HCT116 (cell line): ENCODE measurements around the gene FRMD4A. TPM values are rescaled to one million over a fixed set of nuclear protein-coding genes. Genes with fewer than 3 reads are reported as not detected.

ENCODE experiments used
- ATAC-seq: fragments of 200-7000 bp; cut with Tn5 transposase; 2 replicates; pipeline ENCODE4 v1.9.1; 2020; ENCODE audit warnings: mild to moderate bottlenecking, moderate library complexity
- BruUV-seq: library from RNA; stranded (reverse); fragments of 400-500 nt; replicated peaks from 2 replicates; lab custom pipeline; 2021; lab: Mats Ljungman, UMichigan
- CTCF ChIA-PET: fragments of 300-600 bp; sonication (Branson Sonifier 250); formaldehyde crosslinking; loops from one replicate; lab custom pipeline; 2021; ENCODE audit warnings: antibody characterized with exemption; lab: Charles Lee
- POLR2A ChIA-PET: fragments of 300-600, 350-600 bp; sonication (Branson Sonifier 250); formaldehyde crosslinking; loops from one replicate; lab custom pipeline; 2021; ENCODE audit warnings: antibody characterized with exemption; lab: Charles Lee
- RAD21 ChIA-PET, 2 experiments: fragments of 300-600 bp; sonication (Branson Sonifier 250); formaldehyde crosslinking; loops; one replicate each; lab custom pipeline; 2023; ENCODE audit warnings: low total read pairs in 2 of 2; ENCODE audit not compliant: uncharacterized antibody in 2 of 2, unreplicated experiment in 2 of 2, low non-redundant PET in 1 of 2; lab: Charles Lee
- DNase-seq: peaks from one replicate; pipeline ENCODE4 v3.0.0-alpha.2; 2010; ENCODE audit warnings: low read depth, low spot score
- H2AFZ ChIP-seq: fragments of 200-600 bp; shearing (Covaris generic), sonication (generic); 2 replicates; pipeline ENCODE4 v1.6.1; 2017; ENCODE audit warnings: low read depth, mixed run types, mixed read lengths, antibody characterized with exemption, low read length; ENCODE audit not compliant: poor library complexity, severe bottlenecking
- H3K27ac ChIP-seq: 2 replicates; pipeline ENCODE4 v1.5.1; 2012; ENCODE audit warnings: low read depth, low read length
- H3K27me3 ChIP-seq: fragments of 200-600 bp; sonication (generic); 2 replicates; pipeline ENCODE4 v1.6.1; 2016; ENCODE audit warnings: mixed run types, low read length, mixed read lengths; ENCODE audit not compliant: insufficient read depth
- H3K36me3 ChIP-seq, 2 experiments: fragments of 200-500 bp in 1 of 2; fragments of 200-600 bp in 1 of 2; sonication (Bioruptor generic) in 1 of 2; sonication (generic) in 1 of 2; 2 replicates each; pipeline versions ENCODE4 v1.5.1 to v1.6.1; 2014 to 2016; ENCODE audit warnings: low read length in 2 of 2, inconsistent platforms in 1 of 2, mixed read lengths in 1 of 2, mixed run types in 1 of 2; ENCODE audit not compliant: insufficient read depth in 2 of 2, control insufficient read depth in 1 of 2
- H3K4me1 ChIP-seq, 2 experiments: fragments of 200-600 bp in 1 of 2; sonication (generic) in 1 of 2; 2 replicates each; pipeline versions ENCODE4 v1.5.1 to v1.6.1; 2012 to 2017; ENCODE audit warnings: low read length in 2 of 2, inconsistent platforms in 1 of 2, mild to moderate bottlenecking in 1 of 2, mixed read lengths in 1 of 2, mixed run types in 1 of 2, moderate library complexity in 1 of 2; ENCODE audit not compliant: insufficient read depth in 2 of 2, control insufficient read depth in 1 of 2
- H3K4me2 ChIP-seq: fragments of 200-600 bp; sonication (generic); 2 replicates; pipeline ENCODE4 v1.6.1; 2017; ENCODE audit warnings: mixed run types, low read length, mixed read lengths
- H3K4me3 ChIP-seq, 2 experiments: fragments of 200-600 bp in 1 of 2; sonication (generic) in 1 of 2; replicated peaks in 1 of 2; 2 replicates each; pipeline ENCODE4 v1.5.1; 2011 to 2016; ENCODE audit warnings: low read length in 2 of 2, control low read depth in 1 of 2, low read depth in 1 of 2, mild to moderate bottlenecking in 1 of 2, mixed read lengths in 1 of 2, mixed run types in 1 of 2
- H3K79me2 ChIP-seq: fragments of 200-600 bp; sonication (generic); 2 replicates; pipeline ENCODE4 v1.6.1; 2017; ENCODE audit warnings: mild to moderate bottlenecking, mixed run types, low read length, moderate library complexity, mixed read lengths; ENCODE audit not compliant: insufficient read depth
- H3K9ac ChIP-seq: fragments of 200-600 bp; sonication (generic); 2 replicates; pipeline ENCODE4 v1.6.1; 2016; ENCODE audit warnings: low read length, mixed read lengths
- H3K9me2 ChIP-seq: fragments of 200-600 bp; sonication (generic), shearing (Covaris generic); 2 replicates; pipeline ENCODE4 v1.6.1; 2017; ENCODE audit warnings: mixed run types, mild to moderate bottlenecking, moderate library complexity; ENCODE audit not compliant: insufficient read depth
- H3K9me3 ChIP-seq, 2 experiments: fragments of 200-500 bp in 1 of 2; fragments of 200-600 bp in 1 of 2; sonication (Bioruptor generic) in 1 of 2; sonication (generic) in 1 of 2; 2 replicates each; pipeline ENCODE4 v1.6.1; 2014 to 2017; ENCODE audit warnings: low read length in 2 of 2, mixed read lengths in 2 of 2, inconsistent platforms in 1 of 2, low read depth in 1 of 2, mild to moderate bottlenecking in 1 of 2, mixed run types in 1 of 2, moderate library complexity in 1 of 2; ENCODE audit not compliant: control insufficient read depth in 1 of 2, insufficient read depth in 1 of 2
- H4K20me1 ChIP-seq: fragments of 200-600 bp; sonication (generic), shearing (Covaris generic); 2 replicates; pipeline ENCODE4 v1.6.1; 2017; ENCODE audit warnings: mixed run types, mild to moderate bottlenecking, moderate library complexity; ENCODE audit not compliant: insufficient read depth
- ATF3 ChIP-seq: IDR thresholded peaks from 2 replicates; pipeline ENCODE4 v1.6.1; 2012
- CBX3 ChIP-seq: IDR thresholded peaks from 2 replicates; pipeline ENCODE4 v1.6.1; 2012; ENCODE audit warnings: low read depth
- CEBPB ChIP-seq: IDR thresholded peaks from 2 replicates; pipeline ENCODE4 v1.6.1; 2012; ENCODE audit warnings: low read depth
- CTCF ChIP-seq, 3 experiments: fragments of 200-600 bp in 1 of 3; sonication (generic) in 1 of 3; IDR thresholded peaks in 2 of 3; conservative IDR thresholded peaks in 1 of 3; 2 replicates each; pipeline ENCODE4 v1.5.1; 2012 to 2017; ENCODE audit warnings: low read depth in 2 of 3, low read length in 2 of 3, antibody characterized with exemption in 1 of 3, borderline replicate concordance in 1 of 3, control low read depth in 1 of 3, mild to moderate bottlenecking in 1 of 3, mixed read lengths in 1 of 3, mixed run types in 1 of 3, moderate library complexity in 1 of 3; ENCODE audit not compliant: insufficient read depth in 1 of 3
- ELF1 ChIP-seq: IDR thresholded peaks from 2 replicates; pipeline ENCODE4 v1.6.1; 2012; ENCODE audit warnings: low read depth, borderline replicate concordance
- EZH2 ChIP-seq: fragments of 200-600 bp; sonication (generic); IDR thresholded peaks from 2 replicates; pipeline ENCODE4 v1.6.1; 2017; ENCODE audit warnings: antibody characterized with exemption, mixed run types
- FOSL1 ChIP-seq: IDR thresholded peaks from 2 replicates; pipeline ENCODE4 v1.6.1; 2012; ENCODE audit warnings: low read depth
- JUND ChIP-seq: IDR thresholded peaks from 2 replicates; pipeline ENCODE4 v1.6.1; 2012
- POLR2A ChIP-seq: IDR thresholded peaks from 2 replicates; pipeline ENCODE4 v1.7.0; 2011; ENCODE audit warnings: borderline replicate concordance; ENCODE audit not compliant: insufficient read depth, insufficient read length; ENCODE audit errors: extremely low read depth
- POLR2AphosphoS5 ChIP-seq: IDR thresholded peaks from 2 replicates; pipeline ENCODE4 v1.6.1; 2011; ENCODE audit warnings: mild to moderate bottlenecking, low read depth, low read length, moderate library complexity
- SP1 ChIP-seq: IDR thresholded peaks from 2 replicates; pipeline ENCODE4 v1.6.1; 2012; ENCODE audit warnings: low read depth
- SRF ChIP-seq: IDR thresholded peaks from 2 replicates; pipeline ENCODE4 v1.6.1; 2012; ENCODE audit warnings: low read depth
- TCF7L2 ChIP-seq: IDR thresholded peaks from 2 replicates; pipeline ENCODE4 v1.7.0; 2011; ENCODE audit warnings: borderline replicate concordance, inconsistent platforms; ENCODE audit not compliant: insufficient read depth, insufficient read length; ENCODE audit errors: extremely low read depth
- ZBTB33 ChIP-seq: IDR thresholded peaks from 2 replicates; pipeline ENCODE4 v1.6.1; 2011; ENCODE audit warnings: mild to moderate bottlenecking, low read length, moderate library complexity; ENCODE audit not compliant: insufficient replicate concordance; ENCODE audit errors: extremely low read depth
- ZFX ChIP-seq: fragments of 450-650 bp; IDR thresholded peaks from 2 replicates; pipeline ENCODE4 v1.6.1; 2017
- ZNF274 ChIP-seq: fragments of 200-500 bp; sonication (Bioruptor generic); IDR thresholded peaks from 2 replicates; pipeline ENCODE4 v1.6.1; 2014; ENCODE audit warnings: mild to moderate bottlenecking, low read depth, low read length, inconsistent platforms
- intact Hi-C: fragments of 100-400 bp; cut with micrococcal nuclease; formaldehyde crosslinking; loops from 2 replicates; pipeline ENCODE4 v1.10.0; 2022
- total RNA-seq: library from RNA; stranded (reverse); gene quantifications from one replicate; pipeline ENCODE4 v1.2.1, GENCODE V29; 2021; ENCODE audit not compliant: unreplicated experiment
- TF ChIP-seq, protein P1 (sequence below): IDR thresholded peaks from 2 replicates; pipeline ENCODE4 v1.6.1; 2012; ENCODE audit warnings: low read depth
- TF ChIP-seq, protein P2 (sequence below): IDR thresholded peaks from 2 replicates; pipeline ENCODE4 v1.6.1; 2012

Gene FRMD4A
- total RNA-seq, 1 experiment from 2014 or later: 0.20 TPM

DNA sequence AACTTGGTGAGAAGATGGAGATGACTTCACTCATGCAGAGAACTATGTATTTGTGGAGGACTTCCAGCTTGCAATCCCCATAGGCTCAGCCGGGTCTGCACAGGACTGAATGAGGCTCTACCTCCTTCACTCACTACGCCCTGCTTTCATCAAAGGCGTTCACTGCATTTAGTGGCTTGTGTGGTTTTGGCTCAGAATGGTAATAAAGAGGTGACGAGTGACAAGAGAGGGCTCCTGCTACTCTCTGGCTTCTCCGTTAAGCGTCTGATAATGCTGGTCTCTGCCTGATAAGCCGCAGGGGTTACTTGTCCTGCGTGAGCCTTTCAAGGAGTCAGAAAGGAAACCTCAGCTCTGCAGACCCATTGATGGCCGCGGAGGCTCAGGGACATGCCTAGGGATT, 400.6 kb downstream of the FRMD4A start:
- ATAC-seq: no peak
- intact Hi-C loops: no loop called here
- Histone ChIP-seq H3K4me2 (no peak overlapping the region), H3K9me3 (no peaks in the 10 kb centered on the region), H4K20me1 (no peaks in the 10 kb centered on the region), H3K27ac (no peak overlapping the region), H3K9me2 (no peaks in the 10 kb centered on the region), H3K79me2 (no peaks in the 10 kb centered on the region), H3K9ac (no peak overlapping the region), H3K4me1 (no peaks in the 10 kb centered on the region), H3K27me3 (no peaks in the 10 kb centered on the region), H2AFZ (no peak overlapping the region), H3K4me3 (no peak overlapping the region), H3K36me3 (no peaks in the 10 kb centered on the region)
- ChIA-PET RAD21 (no interaction called here), CTCF (no interaction called here), POLR2A (no interaction called here)
- TF ChIP-seq ATF3 (no peak), POLR2A (no peak), ZFX (no peak), ZNF274 (no peak), TCF7L2 (no peak), ZBTB33 (no peak), JUND (no peak), CTCF (IDR thresholded peaks at IDR 0.05 in 2 of 3, conservative IDR thresholded peaks at IDR 0.05 in 1 of 3; ENCODE audit: borderline replicate concordance in 1 of 3, insufficient read depth in 1 of 3, low read depth in 2 of 3, low read length in 2 of 3) (no peak), FOSL1 (no peak), CBX3 (no peak), EZH2 (no peak), POLR2AphosphoS5 (no peak), SP1 (no peak), ELF1 (no peak), SRF (no peak), CEBPB (no peak)
- TF ChIP-seq, protein P1, sequence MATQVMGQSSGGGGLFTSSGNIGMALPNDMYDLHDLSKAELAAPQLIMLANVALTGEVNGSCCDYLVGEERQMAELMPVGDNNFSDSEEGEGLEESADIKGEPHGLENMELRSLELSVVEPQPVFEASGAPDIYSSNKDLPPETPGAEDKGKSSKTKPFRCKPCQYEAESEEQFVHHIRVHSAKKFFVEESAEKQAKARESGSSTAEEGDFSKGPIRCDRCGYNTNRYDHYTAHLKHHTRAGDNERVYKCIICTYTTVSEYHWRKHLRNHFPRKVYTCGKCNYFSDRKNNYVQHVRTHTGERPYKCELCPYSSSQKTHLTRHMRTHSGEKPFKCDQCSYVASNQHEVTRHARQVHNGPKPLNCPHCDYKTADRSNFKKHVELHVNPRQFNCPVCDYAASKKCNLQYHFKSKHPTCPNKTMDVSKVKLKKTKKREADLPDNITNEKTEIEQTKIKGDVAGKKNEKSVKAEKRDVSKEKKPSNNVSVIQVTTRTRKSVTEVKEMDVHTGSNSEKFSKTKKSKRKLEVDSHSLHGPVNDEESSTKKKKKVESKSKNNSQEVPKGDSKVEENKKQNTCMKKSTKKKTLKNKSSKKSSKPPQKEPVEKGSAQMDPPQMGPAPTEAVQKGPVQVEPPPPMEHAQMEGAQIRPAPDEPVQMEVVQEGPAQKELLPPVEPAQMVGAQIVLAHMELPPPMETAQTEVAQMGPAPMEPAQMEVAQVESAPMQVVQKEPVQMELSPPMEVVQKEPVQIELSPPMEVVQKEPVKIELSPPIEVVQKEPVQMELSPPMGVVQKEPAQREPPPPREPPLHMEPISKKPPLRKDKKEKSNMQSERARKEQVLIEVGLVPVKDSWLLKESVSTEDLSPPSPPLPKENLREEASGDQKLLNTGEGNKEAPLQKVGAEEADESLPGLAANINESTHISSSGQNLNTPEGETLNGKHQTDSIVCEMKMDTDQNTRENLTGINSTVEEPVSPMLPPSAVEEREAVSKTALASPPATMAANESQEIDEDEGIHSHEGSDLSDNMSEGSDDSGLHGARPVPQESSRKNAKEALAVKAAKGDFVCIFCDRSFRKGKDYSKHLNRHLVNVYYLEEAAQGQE: no peak
- TF ChIP-seq, protein P2, sequence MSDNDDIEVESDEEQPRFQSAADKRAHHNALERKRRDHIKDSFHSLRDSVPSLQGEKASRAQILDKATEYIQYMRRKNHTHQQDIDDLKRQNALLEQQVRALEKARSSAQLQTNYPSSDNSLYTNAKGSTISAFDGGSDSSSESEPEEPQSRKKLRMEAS: no peak
- BruUV-seq: no TSS peak
- DNase-seq: no peak
